ENCODE results near the gene MROH8.
A peak's percentile ranks its signal among the peaks of the same experiment; 100 is the strongest.

MROH8 gene

GRCh38 chr20:37178839-37179682, at the start of gene MROH8, which contains the start of gene RPN2:
TSS of gene MROH8 (minus strand) at chr20:37179548.
TSS of gene RPN2 (plus strand) at chr20:37179330. CDS start at chr20:37179357, 27 bp downstream.
- peak; percentile 93 for DNase-seq (ENCODE audit: low read depth, low spot score)

DNA sequence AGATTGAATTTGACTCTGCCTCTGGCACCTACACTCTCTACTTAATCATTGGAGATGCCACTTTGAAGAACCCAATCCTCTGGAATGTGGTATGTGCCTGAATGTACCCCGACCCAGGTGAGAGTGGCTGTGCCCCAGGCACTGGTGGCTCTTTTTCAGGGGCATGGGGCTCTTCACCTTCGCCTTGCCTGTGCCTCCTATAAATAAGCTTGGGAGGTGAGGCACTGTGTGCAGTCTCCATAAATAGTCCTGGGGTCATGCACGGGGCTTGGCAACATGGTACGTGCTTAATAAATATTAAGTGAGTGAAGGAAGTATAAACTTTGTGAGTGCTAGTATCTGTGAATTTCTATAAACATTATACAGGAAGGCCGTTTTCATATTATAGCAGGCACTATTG, 49.3 kb upstream of the MROH8 start:
- DNase-seq (ENCODE audit: low read depth, low spot score): no peak

- no peak for DNase-seq (ENCODE audit: low read depth, low spot score)
Observed at GRCh38 chr20:37228082-37228481, 48.7 kb upstream of the MROH8 start.

- DNase-seq (ENCODE audit: low read depth, low spot score): no peak
Observed at GRCh38 chr20:37226889-37227288, 47.5 kb upstream of the MROH8 start.

DNA sequence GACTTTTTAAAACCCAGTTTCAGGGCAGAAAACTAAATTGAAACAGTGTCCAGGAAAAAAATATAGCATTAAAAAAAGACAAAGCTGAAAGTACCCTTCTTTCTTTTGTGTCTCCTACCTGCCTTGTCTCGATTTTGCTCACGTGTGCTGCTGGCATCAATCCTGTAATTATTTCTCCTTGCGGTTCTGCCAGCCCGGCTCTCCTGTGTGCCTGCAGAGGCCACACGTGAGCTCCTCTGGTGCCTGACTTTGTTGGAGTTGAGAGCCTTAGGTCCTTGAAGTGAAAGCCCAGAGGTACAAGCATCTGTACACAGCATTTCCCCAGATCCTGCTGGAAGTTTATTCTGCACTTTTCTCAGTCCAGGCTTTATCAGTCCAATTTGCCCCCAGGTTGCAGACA, 45.8 kb upstream of the MROH8 start:
- DNase-seq (ENCODE audit: low read depth, low spot score): no peak

- DNase-seq (ENCODE audit: low read depth, low spot score): no peak
Observed at GRCh38 chr20:37223053-37223452, 43.7 kb upstream of the MROH8 start.

DNA sequence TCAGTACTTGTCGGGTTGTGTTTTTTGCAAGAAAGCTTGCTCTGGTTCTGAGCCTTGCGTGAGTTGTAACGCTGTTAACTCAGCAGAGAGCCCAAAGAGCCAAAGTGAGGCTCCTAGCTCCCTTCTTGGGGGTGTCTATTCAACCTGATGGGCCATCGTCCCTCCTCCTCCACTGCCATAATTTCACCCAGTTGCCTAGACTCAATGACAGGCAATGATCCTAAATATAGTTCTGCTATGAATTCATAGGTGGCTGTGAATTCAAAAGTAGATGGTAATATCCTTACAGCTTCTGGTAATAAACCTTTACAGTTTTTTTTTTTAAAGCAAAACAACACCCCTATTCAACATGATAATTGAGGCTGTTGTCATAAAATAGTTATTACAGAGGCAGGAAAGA, 42.7 kb upstream of the MROH8 start:
- DNase-seq (ENCODE audit: low read depth, low spot score): no peak

DNA sequence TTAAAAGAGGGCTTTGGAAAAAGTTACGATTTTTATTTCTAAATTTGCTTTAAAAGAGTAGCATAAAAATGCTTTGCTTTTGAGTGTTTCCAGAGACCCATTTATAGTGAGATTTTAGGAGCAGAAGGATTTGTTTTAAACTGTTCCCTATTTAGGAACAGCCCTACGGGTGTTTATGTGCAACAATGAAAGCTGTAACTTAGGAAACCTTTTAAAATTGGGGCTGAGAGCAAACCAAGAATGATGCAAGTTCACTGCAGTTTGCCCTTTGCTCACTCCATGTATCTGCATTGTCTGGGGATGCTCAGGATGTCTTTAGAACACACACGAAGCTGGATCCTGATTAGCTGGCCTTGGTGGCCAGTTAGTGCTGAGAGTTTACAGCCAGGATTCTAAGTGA, 41.4 kb upstream of the MROH8 start:
- no peak for DNase-seq (ENCODE audit: low read depth, low spot score)

- no peak for DNase-seq (ENCODE audit: low read depth, low spot score)
Observed at GRCh38 chr20:37219751-37220668, 40.7 kb upstream of the MROH8 start.

DNA sequence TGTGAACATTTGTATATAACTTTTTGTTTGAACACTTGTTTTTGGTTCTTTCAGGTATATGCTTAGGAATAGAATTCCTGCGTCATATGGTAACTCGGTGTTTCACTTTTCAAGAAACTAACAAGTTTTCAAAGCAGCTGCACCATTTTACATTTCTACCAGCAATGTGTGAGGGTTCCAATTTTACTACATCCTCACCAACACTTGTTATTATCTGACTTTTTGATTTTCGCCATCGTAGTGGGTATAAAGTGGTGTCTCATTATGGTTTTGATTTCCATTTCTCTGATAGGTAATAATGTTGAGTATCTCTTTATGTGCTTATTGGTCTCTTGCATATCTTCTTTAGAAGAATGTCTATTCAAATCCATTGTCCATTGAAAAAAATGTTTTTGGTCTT, 39.6 kb upstream of the MROH8 start:
- no peak for DNase-seq (ENCODE audit: low read depth, low spot score)

DNA sequence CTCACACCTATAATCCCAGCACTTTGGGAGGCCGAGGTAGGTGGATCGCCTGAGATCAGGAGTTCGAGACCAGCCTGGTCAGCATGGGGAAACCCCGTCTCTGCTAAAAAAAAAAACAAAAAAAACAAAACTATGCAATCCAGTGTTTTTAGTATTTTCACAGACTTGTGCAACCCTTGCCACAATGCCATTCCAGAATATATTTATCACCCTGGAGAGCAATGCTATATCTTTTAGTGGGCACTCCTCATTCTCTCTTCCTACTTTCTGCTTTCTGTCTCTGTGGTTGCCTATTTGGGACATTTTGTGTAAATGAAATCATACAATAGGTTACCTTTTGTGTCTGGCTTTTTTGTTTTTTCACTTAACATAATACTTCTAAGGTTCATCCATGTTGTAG, 39.1 kb upstream of the MROH8 start:
- no peak for DNase-seq (ENCODE audit: low read depth, low spot score)

- no peak for DNase-seq (ENCODE audit: low read depth, low spot score)
Observed at GRCh38 chr20:37209661-37210314, 30.4 kb upstream of the MROH8 start.

GRCh38 chr20:37209193-37209592, 29.8 kb upstream of the MROH8 start:
- no peak for DNase-seq (ENCODE audit: low read depth, low spot score)

DNA sequence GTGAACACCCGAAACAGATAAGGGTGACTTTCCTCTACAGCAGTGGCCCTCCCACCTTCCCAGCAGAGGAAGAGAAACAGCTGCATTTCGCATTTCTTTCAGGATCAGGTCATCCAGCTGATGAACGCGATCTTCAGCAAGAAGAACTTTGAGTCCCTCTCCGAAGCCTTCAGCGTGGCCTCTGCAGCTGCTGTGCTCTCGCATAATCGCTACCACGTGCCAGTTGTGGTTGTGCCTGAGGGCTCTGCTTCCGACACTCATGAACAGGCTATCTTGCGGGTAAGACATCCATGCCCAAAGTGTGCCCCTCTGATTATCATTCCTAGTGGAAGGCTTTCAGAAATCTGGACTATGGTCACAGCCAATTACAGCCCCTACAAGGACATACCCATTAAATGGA, 27.8 kb upstream of the MROH8 start:
- no peak for DNase-seq (ENCODE audit: low read depth, low spot score)

GRCh38 chr20:37205794-37206193, 26.4 kb upstream of the MROH8 start:
- DNase-seq (ENCODE audit: low read depth, low spot score): no peak

DNA sequence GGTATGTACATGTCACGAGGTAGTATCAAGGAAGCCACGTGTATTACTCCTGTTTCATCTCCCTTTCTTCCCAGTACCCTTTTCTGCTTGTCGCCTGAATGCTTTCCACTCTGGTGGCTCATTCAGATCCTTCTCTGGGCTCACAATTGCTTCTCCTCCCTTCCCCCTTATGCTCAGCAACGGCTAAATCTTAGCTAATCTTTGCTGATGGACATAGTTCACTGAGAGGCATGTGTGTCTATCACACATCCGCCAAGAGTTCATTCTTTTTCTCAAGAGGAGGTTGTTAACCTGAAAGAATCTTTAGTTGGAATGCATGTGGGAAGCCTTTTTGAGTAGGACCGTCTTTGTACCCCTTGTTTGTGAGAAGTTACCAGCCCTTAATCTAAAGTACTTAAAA, 25.8 kb upstream of the MROH8 start:
- DNase-seq (ENCODE audit: low read depth, low spot score): no peak

- DNase-seq (ENCODE audit: low read depth, low spot score): no peak
Observed at GRCh38 chr20:37204056-37204455, 24.7 kb upstream of the MROH8 start.

- peak; percentile 65 for DNase-seq (ENCODE audit: low read depth, low spot score)
Observed at GRCh38 chr20:37202267-37202943, 23.1 kb upstream of the MROH8 start.

GRCh38 chr20:37201827-37202162, 22.4 kb upstream of the MROH8 start:
- no peak for DNase-seq (ENCODE audit: low read depth, low spot score)

- no peak for DNase-seq (ENCODE audit: low read depth, low spot score)
Observed at GRCh38 chr20:37200926-37201826, 21.8 kb upstream of the MROH8 start.

DNA sequence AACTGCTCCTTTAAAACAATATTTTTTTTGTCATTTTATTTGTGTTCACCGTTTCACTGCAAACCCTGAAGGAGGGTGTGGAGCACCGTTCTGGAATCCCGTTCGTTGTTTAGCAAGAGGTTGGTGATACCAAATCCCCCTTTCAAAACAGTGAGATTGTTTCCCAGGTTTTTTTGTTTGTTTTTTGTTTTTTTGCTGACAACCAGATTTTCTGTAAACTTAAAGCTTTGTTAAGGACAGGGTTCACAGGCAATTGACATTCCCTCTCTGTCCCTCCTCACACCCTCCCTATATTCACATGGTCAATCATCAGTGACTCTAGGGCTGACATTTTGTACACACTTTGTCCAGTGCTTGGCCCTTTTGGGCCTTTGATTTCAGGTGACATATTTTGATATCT, 21.0 kb upstream of the MROH8 start:
- DNase-seq (ENCODE audit: low read depth, low spot score): no peak

Data from smooth muscle cell of the brain vasculature (primary cell).